Spleen (tissue), 11 donors: ENCODE results near the gene STIM1. TPM values are rescaled to one million over a fixed set of nuclear protein-coding genes. Genes with fewer than 3 reads are reported as not detected.

ENCODE experiments used
- DNase-seq: peaks from one replicate; pipeline ENCODE4 v3.0.0-alpha.2; 2020
- H3K27ac ChIP-seq, 8 donors: fragments of 200-600 bp; sonication (generic) in 7 of 8; 1 replicate in 4 of 8; 2 replicates in 4 of 8; pipeline versions ENCODE4 v1.5.0 to v1.8.0; 2016 to 2021; ENCODE audit warnings: inconsistent platforms in 4 of 8, mild to moderate bottlenecking in 4 of 8, moderate library complexity in 1 of 8
- H3K27me3 ChIP-seq, 7 donors: fragments of 200-600 bp; sonication (generic) in 6 of 7; replicated peaks in 1 of 7; 1 replicate in 4 of 7; 2 replicates in 3 of 7; pipeline versions ENCODE4 v1.5.0 to v1.8.0; 2016 to 2021; ENCODE audit warnings: inconsistent platforms in 3 of 7, mild to moderate bottlenecking in 1 of 7
- H3K36me3 ChIP-seq, 6 donors: fragments of 200-600 bp; sonication (generic) in 5 of 6; 1 replicate in 4 of 6; 2 replicates in 2 of 6; pipeline versions ENCODE4 v1.5.0 to v1.8.0; 2016 to 2021; ENCODE audit warnings: inconsistent platforms in 2 of 6
- H3K4me1 ChIP-seq, 6 donors: fragments of 200-600 bp; sonication (generic) in 5 of 6; 1 replicate in 3 of 6; 2 replicates in 3 of 6; pipeline versions ENCODE4 v1.5.0 to v1.8.0; 2016 to 2021; ENCODE audit warnings: inconsistent platforms in 3 of 6
- H3K4me3 ChIP-seq, 8 donors: fragments of 200-600 bp; sonication (generic) in 7 of 8; 1 replicate in 4 of 8; 2 replicates in 4 of 8; pipeline versions ENCODE4 v1.5.0 to v1.8.0; 2016 to 2021; ENCODE audit warnings: inconsistent platforms in 4 of 8, mild to moderate bottlenecking in 4 of 8, moderate library complexity in 2 of 8
- H3K9me3 ChIP-seq, 8 donors: fragments of 200-600 bp; sonication (generic) in 7 of 8; 1 replicate in 4 of 8; 2 replicates in 4 of 8; pipeline versions ENCODE4 v1.5.0 to v1.8.0; 2016 to 2021; ENCODE audit warnings: inconsistent platforms in 4 of 8
- POLR2A ChIP-seq, 3 donors: fragments of 450-650 bp; IDR thresholded peaks; one replicate each; pipeline ENCODE4 v1.5.1; 2017; ENCODE audit warnings: antibody characterized with exemption in 3 of 3, mild to moderate bottlenecking in 1 of 3
- POLR2AphosphoS5 ChIP-seq, 3 donors: sonication (generic); formaldehyde crosslinking; IDR thresholded peaks; one replicate each; pipeline ENCODE4 v1.5.1; 2017; ENCODE audit warnings: antibody characterized with exemption in 3 of 3
- WGBS, 5 donors: extraction: QIAGEN DNeasy Blood & Tissue Kit in 3 of 5; methylation state at CpG; one replicate each; pipeline versions ENCODE4 v1.1.5 to v1.1.7; 2013 to 2018; 5-methylcytosine and 5-hydroxymethylcytosine counted together
- intact Hi-C: fragments of 100-400 bp; cut with DNase I; formaldehyde crosslinking; loops from one replicate; pipeline ENCODE4 v1.15.0; 2023; ENCODE audit warnings: low total_unique reads
- polyA plus RNA-seq, 3 donors: library from polyadenylated mRNA; stranded (reverse); fragments of 200-250 nt; gene quantifications; one replicate each; pipeline ENCODE4 v1.2.1, GENCODE V29; 2013
- total RNA-seq, 7 donors: library from RNA; depleted of rRNA in 3 of 7; stranded (reverse); fragments of >200 nt in 3 of 7; fragmentation: NEBNext Ultra II Directional in 4 of 7; extraction: Animal tissue kit (Norgen Biotek cat#: 25700) in 4 of 7; gene quantifications; one replicate each; pipeline versions ENCODE4 v1.1.0 to v1.2.1, GENCODE V29; 2016 to 2021
- TF ChIP-seq, protein P1 (sequence below), 11 experiments: fragments of 200-600 bp in 7 of 11; fragments of 450-650 bp in 4 of 11; sonication (generic) in 4 of 11; IDR thresholded peaks in 8 of 11; conservative IDR thresholded peaks in 3 of 11; 1 replicate in 7 of 11; 2 replicates in 4 of 11; pipeline versions ENCODE4 v1.4.0 to v1.8.0; 2016 to 2021; ENCODE audit warnings: antibody characterized with exemption in 11 of 11, inconsistent platforms in 4 of 11, mild to moderate bottlenecking in 1 of 11
- donor health status: healthy with polysubstance abuse.
- donor health status: DM: no; HTN: no; CAD: no; lungs with moderate emphysema.
- donor health status: DM: no; HTN: no; CAD: no.
- donor health status: Bipolar disorder and iron deficiency.
- donor health status: healthy.
- donor health status: DM: no; HTN: no; CAD: no.
- donor health status: DM: yes; HTN: yes; CAD: no.

STIM1 gene
- total and polyA plus RNA-seq, 10 donors = 13.0 to 85.2 (median 58.0) TPM

DNA sequence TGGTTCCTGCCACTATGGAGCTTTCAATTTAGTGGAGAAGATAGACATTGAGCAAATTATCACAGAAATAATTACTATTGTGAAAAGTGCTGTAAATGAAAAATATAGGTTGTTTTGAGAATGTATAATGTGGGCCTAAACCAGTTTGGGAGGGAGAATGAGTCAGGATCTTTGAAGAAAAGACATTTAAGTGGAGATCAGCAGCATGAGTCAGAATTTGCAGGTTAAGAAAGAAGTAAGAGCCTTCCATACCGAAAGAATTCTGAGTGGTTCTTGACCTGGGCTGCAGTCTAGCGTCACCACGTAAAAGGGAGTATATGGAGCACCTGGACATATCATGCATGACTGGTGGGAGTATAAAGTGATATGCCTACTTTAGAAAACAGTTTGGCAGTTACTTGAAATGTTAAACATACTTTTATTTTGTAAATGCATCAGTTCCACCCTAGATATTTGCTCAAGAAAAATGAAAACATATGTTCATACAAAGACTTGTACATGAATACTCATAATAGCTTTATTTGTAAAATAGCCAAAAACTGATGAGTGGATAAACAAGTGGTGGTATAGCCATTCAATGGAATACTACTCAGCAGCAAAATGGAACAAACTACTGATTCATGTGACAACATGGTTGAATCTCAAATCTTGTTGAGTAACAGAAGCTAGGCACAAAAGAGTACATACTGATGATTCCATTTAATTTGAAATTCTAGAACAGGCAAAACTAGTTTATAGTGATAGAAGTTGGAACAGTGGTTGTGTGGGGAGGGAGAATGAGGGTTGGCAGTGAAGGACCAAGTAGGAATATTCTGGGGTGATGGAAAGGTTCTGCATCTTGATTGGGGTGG, 99.2 kb downstream of the STIM1 start:
- TF ChIP-seq, protein P1, sequence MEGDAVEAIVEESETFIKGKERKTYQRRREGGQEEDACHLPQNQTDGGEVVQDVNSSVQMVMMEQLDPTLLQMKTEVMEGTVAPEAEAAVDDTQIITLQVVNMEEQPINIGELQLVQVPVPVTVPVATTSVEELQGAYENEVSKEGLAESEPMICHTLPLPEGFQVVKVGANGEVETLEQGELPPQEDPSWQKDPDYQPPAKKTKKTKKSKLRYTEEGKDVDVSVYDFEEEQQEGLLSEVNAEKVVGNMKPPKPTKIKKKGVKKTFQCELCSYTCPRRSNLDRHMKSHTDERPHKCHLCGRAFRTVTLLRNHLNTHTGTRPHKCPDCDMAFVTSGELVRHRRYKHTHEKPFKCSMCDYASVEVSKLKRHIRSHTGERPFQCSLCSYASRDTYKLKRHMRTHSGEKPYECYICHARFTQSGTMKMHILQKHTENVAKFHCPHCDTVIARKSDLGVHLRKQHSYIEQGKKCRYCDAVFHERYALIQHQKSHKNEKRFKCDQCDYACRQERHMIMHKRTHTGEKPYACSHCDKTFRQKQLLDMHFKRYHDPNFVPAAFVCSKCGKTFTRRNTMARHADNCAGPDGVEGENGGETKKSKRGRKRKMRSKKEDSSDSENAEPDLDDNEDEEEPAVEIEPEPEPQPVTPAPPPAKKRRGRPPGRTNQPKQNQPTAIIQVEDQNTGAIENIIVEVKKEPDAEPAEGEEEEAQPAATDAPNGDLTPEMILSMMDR (IDR thresholded peaks at IDR 0.05 in 8 of 11, conservative IDR thresholded peaks at IDR 0.05 in 3 of 11) = no peak
- TF ChIP-seq POLR2AphosphoS5 (IDR thresholded peaks at IDR 0.05) (no peak), POLR2A (IDR thresholded peaks at IDR 0.05) (no peak)
- H3K36me3 ChIP-seq = peaks cover 0 to 3% (median 0%) of the 10 kb centered on the region in 6 donors
- peak overlapping the region in 2 of 8 donors; percentile 1 to 2 for H3K27ac ChIP-seq
- H3K4me3 ChIP-seq = no peak overlapping the region
- peaks cover 25 to 90% (median 53%) of the 10 kb centered on the region in 6 donors for H3K4me1 ChIP-seq
- H3K9me3 ChIP-seq = no peaks in the 10 kb centered on the region
- no peak for DNase-seq
- intact Hi-C loops = no loop called here
- no peaks in the 10 kb centered on the region for H3K27me3 ChIP-seq
- 86 to 92% (median 89%) methylated on average over 3 of the region's 3 CpGs for WGBS, 5 donors

DNA sequence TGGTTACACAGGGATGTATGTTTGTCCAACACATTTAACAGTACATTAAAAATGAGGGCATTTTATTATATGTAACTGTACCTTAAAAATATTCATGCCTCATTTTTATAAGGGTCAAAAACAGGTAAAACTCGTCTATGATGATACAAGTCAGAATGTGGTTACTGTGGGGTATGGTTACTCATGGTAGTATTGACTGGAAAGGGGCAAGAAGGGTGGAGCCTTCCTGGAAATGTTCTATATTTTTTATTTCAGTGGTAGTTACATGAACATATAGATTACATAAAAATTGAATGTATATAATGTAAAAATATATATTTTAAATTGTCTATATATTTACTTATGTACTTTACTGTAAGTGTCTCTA, 99.8 kb downstream of the STIM1 start:
- Histone ChIP-seq H3K27me3 (no peaks in the 10 kb centered on the region), H3K4me3 (no peak overlapping the region), H3K36me3 (peaks cover 0 to 3% (median 0%) of the 10 kb centered on the region in 6 donors), H3K9me3 (no peaks in the 10 kb centered on the region), H3K4me1 (peaks cover 19 to 90% (median 47%) of the 10 kb centered on the region in 6 donors), H3K27ac (no peak overlapping the region)
- intact Hi-C loops = no loop called here
- TF ChIP-seq, protein P1 (IDR thresholded peaks at IDR 0.05 in 8 of 11, conservative IDR thresholded peaks at IDR 0.05 in 3 of 11) = no peak
- DNase-seq = no peak
- 58 to 74% (median 60%) methylated on average over 1 of the region's 1 CpG for WGBS, 5 donors

DNA sequence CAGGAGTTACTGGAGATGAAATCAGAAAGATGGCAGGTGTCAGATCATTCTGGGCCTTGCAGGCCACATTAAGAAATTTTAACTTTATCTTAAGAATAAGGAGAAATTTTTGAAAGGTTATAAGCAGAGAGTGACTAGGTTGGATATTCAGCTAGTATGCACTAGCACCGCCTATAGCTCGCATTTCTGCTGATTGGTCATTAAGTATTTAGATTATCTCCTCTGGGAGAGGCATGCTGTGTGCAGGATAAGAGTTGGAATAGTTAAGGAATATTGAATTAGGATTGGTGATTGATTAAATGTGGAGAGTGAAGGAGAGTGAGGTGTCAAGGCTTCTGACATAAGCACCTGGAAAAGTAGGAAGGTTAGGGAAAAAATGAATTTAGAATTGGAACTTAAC, 100.6 kb downstream of the STIM1 start:
- DNase-seq = no peak
- no peaks in the 10 kb centered on the region for H3K9me3 ChIP-seq
- H3K4me1 ChIP-seq = peaks cover 13 to 90% (median 42%) of the 10 kb centered on the region in 6 donors
- no peak overlapping the region for H3K27ac ChIP-seq
- no peak for TF ChIP-seq POLR2AphosphoS5 (IDR thresholded peaks at IDR 0.05)
- TF ChIP-seq, protein P1 (IDR thresholded peaks at IDR 0.05 in 8 of 11, conservative IDR thresholded peaks at IDR 0.05 in 3 of 11) = no peak
- TF ChIP-seq POLR2A (IDR thresholded peaks at IDR 0.05) = no peak
- no peaks in the 10 kb centered on the region for H3K27me3 ChIP-seq
- intact Hi-C loops = no loop called here
- WGBS, 5 donors = 94 to 98% (median 97%) methylated on average over 2 of the region's 2 CpGs
- H3K4me3 ChIP-seq = no peak overlapping the region
- H3K36me3 ChIP-seq = peaks cover 0 to 3% (median 0%) of the 10 kb centered on the region in 6 donors

DNA sequence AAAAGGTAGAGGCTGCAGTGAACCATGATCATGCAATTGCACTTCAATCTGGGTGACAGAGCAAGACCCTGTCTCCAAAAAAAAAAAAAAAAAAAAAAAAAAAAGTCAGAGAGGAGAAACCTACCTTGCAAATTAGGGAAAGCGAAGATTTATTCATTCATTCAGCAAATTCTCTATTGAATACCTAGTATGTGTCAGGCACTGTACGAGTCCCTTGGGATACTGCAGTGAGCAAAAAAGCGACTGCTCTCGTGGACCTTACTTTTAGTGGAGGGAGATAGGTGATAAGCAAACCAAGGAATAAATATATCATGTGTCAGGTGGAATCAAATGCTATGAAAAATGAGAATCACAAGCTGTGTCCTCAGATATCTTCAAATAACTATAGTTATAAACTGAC, 101.3 kb downstream of the STIM1 start:
- no peak overlapping the region for H3K4me3 ChIP-seq
- H3K4me1 ChIP-seq = peaks cover 8 to 90% (median 39%) of the 10 kb centered on the region in 6 donors
- no peak for DNase-seq
- intact Hi-C loops = no loop called here
- H3K27me3 ChIP-seq = no peaks in the 10 kb centered on the region
- H3K27ac ChIP-seq = no peak overlapping the region
- no peaks in the 10 kb centered on the region for H3K9me3 ChIP-seq
- WGBS, 5 donors = 88 to 94% (median 90%) methylated on average over 4 of the region's 4 CpGs
- no peak for TF ChIP-seq POLR2A (IDR thresholded peaks at IDR 0.05)
- TF ChIP-seq, protein P1 (IDR thresholded peaks at IDR 0.05 in 8 of 11, conservative IDR thresholded peaks at IDR 0.05 in 3 of 11) = no peak
- no peak for TF ChIP-seq POLR2AphosphoS5 (IDR thresholded peaks at IDR 0.05)
- peaks cover 0 to 3% (median 0%) of the 10 kb centered on the region in 6 donors for H3K36me3 ChIP-seq
